Measurements from ENCODE around the gene CST1. TPM values are rescaled to one million over a fixed set of nuclear protein-coding genes. Genes with fewer than 3 reads are reported as not detected.
"Not testable (repeated sequence)": the region's sequence is repeated elsewhere in the genome, so short reads cannot be mapped to it uniquely, and the experiment has no call there.

Gene CST1
- total RNA-seq, 1 donor from 2014 or later = not detected

DNA sequence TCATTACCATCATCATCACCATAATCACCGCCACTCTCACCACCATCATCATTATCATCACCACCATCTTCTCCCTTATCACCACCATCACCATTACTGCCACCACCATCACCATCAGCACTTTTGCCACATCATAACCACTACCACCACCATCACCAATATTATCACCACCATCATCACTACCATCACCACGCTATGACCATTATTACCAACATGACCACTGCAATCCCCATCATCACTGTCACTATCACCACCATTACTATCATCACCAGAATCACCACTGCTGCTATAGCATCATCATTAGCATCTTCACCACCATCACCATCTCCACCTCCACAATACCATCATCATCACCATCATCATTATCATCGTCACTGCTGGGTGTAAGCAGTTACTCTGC, 25.6 kb downstream of the CST1 start:
- no peaks in the 10 kb centered on the region for H3K9me3 ChIP-seq
- TF ChIP-seq, protein P1, sequence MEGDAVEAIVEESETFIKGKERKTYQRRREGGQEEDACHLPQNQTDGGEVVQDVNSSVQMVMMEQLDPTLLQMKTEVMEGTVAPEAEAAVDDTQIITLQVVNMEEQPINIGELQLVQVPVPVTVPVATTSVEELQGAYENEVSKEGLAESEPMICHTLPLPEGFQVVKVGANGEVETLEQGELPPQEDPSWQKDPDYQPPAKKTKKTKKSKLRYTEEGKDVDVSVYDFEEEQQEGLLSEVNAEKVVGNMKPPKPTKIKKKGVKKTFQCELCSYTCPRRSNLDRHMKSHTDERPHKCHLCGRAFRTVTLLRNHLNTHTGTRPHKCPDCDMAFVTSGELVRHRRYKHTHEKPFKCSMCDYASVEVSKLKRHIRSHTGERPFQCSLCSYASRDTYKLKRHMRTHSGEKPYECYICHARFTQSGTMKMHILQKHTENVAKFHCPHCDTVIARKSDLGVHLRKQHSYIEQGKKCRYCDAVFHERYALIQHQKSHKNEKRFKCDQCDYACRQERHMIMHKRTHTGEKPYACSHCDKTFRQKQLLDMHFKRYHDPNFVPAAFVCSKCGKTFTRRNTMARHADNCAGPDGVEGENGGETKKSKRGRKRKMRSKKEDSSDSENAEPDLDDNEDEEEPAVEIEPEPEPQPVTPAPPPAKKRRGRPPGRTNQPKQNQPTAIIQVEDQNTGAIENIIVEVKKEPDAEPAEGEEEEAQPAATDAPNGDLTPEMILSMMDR (IDR thresholded peaks at IDR 0.05) = no peak
- intact Hi-C loops (cut with DNase I) = no loop called here

GRCh38 chr20:23723659-23724307, 27.0 kb downstream of the CST1 start:
- peak; percentile 82 to 85 for ATAC-seq
- not testable (repeated sequence) for H3K27me3 ChIP-seq (ENCODE audit: low read depth); DNase-seq

More for the DNA sequence above, 25.6 kb downstream of the CST1 start:
- Histone ChIP-seq H3K36me3 (no peaks in the 10 kb centered on the region), H3K4me1 (no peaks in the 10 kb centered on the region), H3K4me3 (no peak overlapping the region), H3K27ac (no peak overlapping the region), H3K27me3 (ENCODE audit: low read depth) (no peaks in the 10 kb centered on the region)
- DNase-seq = no peak
- no peak for ATAC-seq

GRCh38 chr20:23722851-23723250, 27.9 kb downstream of the CST1 start:
- H3K9me3 ChIP-seq; H3K36me3 ChIP-seq; H3K4me1 ChIP-seq; ATAC-seq; DNase-seq; H3K4me3 ChIP-seq; H3K27me3 ChIP-seq (ENCODE audit: low read depth); H3K27ac ChIP-seq; intact Hi-C loops (cut with DNase I): not testable (repeated sequence)

More at GRCh38 chr20:23723659-23724307, 27.0 kb downstream of the CST1 start:
- H3K4me3 ChIP-seq; H3K9me3 ChIP-seq; H3K36me3 ChIP-seq; intact Hi-C loops (cut with DNase I); H3K4me1 ChIP-seq; H3K27ac ChIP-seq: not testable (repeated sequence)
- TF ChIP-seq, protein P1 (IDR thresholded peaks at IDR 0.05) = peak; percentile 54

DNA sequence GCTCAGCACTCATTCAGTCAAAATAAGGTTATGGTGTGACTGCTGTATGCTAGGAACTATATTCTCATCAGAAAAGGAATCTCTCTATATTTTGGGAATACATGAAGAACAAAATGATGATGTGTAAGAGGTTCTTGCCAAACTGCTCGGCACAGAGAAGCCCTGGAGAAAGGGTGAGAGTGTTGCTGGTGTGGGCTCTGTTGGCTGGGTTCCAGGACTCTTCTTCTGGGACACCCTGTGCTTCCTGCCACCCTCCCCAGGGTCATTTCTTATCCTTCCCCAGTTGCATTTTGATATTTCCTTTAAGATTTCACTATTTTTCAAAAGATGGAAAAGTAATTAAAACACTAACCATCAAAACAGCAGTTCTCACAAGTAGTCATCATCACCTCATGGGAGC, 28.8 kb downstream of the CST1 start:
- H3K27ac ChIP-seq = no peak overlapping the region
- H3K4me3 ChIP-seq = no peak overlapping the region
- no peaks in the 10 kb centered on the region for H3K36me3 ChIP-seq
- intact Hi-C loops (cut with DNase I) = no loop called here
- TF ChIP-seq, protein P1 (IDR thresholded peaks at IDR 0.05) = no peak
- ATAC-seq (no peak), DNase-seq (no peak)
- H3K9me3 ChIP-seq = no peaks in the 10 kb centered on the region
- H3K27me3 ChIP-seq (ENCODE audit: low read depth) = no peaks in the 10 kb centered on the region
- H3K4me1 ChIP-seq = no peaks in the 10 kb centered on the region

DNA sequence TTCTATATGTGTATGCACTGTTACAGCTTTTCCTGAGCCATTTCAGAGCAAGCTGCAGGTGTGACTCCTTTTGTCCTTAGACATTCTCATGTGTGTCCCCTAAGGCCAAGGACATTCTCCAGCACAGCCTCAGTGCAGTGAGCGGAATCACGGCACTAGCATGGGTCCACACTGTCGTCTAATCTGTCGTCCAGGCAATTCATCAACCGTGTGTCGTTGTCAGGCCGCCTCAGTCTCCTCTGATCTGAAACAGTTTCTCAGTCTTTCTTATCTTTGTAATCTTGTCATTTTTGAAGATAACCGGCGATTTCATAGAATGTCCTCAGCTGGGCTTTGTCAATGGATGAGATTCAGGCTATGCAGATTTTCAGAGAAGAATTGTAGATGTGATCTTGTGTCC, 31.4 kb downstream of the CST1 start:
- ATAC-seq; H3K4me1 ChIP-seq; intact Hi-C loops (cut with DNase I); H3K9me3 ChIP-seq; DNase-seq; H3K36me3 ChIP-seq; H3K27ac ChIP-seq; H3K27me3 ChIP-seq (ENCODE audit: low read depth); H3K4me3 ChIP-seq: not testable (repeated sequence)

- H3K9me3 ChIP-seq; H3K27ac ChIP-seq; H3K4me1 ChIP-seq; H3K27me3 ChIP-seq (ENCODE audit: low read depth); ATAC-seq; H3K4me3 ChIP-seq; intact Hi-C loops (cut with DNase I); H3K36me3 ChIP-seq; DNase-seq: not testable (repeated sequence)
These were observed 39.0 kb downstream of the CST1 start for GRCh38 chr20:23711778-23712177.

GRCh38 chr20:23710771-23711170, 40.0 kb downstream of the CST1 start:
- Histone ChIP-seq H3K9me3 (no peaks in the 10 kb centered on the region), H3K27me3 (ENCODE audit: low read depth) (no peaks in the 10 kb centered on the region), H3K27ac (no peak overlapping the region), H3K4me3 (no peak overlapping the region), H3K4me1 (no peaks in the 10 kb centered on the region), H3K36me3 (no peaks in the 10 kb centered on the region)
- DNase-seq (no peak), ATAC-seq (no peak)
- TF ChIP-seq, protein P1 (IDR thresholded peaks at IDR 0.05) = no peak
- intact Hi-C loops (cut with DNase I) = no loop called here

Data from lower lobe of right lung (tissue), 2 donors.